Neural progenitor cell (in vitro differentiated cells): ENCODE results near the gene PPP2R3A. TPM values are rescaled to one million over a fixed set of nuclear protein-coding genes. Genes with fewer than 3 reads are reported as not detected.

Experiments used
- DNase-seq: peaks from one replicate; pipeline ENCODE4 v3.0.0-alpha.2; 2016; ENCODE audit warnings: low spot score
- H2AFZ ChIP-seq: fragments of 200-600 bp; sonication (generic); replicated peaks from 2 replicates; pipeline ENCODE4 v1.6.1; 2016; ENCODE audit warnings: antibody characterized with exemption
- H3F3A ChIP-seq: fragments of 200-600 bp; sonication (generic); 2 replicates; pipeline ENCODE4 v1.6.1; 2016; ENCODE audit warnings: antibody characterized with exemption, low read depth
- H3K27ac ChIP-seq: fragments of 200-600 bp; sonication (generic); 2 replicates; pipeline ENCODE4 v1.5.1; 2016; ENCODE audit warnings: mild to moderate bottlenecking
- H3K27me3 ChIP-seq: fragments of 200-600 bp; sonication (generic); 2 replicates; pipeline ENCODE4 v1.6.1; 2016; ENCODE audit warnings: mild to moderate bottlenecking, moderate library complexity
- H3K36me3 ChIP-seq: fragments of 200-600 bp; sonication (generic); 2 replicates; pipeline ENCODE4 v1.5.1; 2016
- H3K4me1 ChIP-seq: fragments of 200-600 bp; sonication (generic); 2 replicates; pipeline ENCODE4 v1.6.1; 2016; ENCODE audit warnings: mixed run types
- H3K4me2 ChIP-seq: fragments of 200-600 bp; sonication (generic); 2 replicates; pipeline ENCODE4 v1.6.1; 2016
- H3K4me3 ChIP-seq: fragments of 200-600 bp; sonication (generic); 2 replicates; pipeline ENCODE4 v1.5.1; 2016
- H3K79me2 ChIP-seq: fragments of 200-600 bp; sonication (generic); 2 replicates; pipeline ENCODE4 v1.6.1; 2016; ENCODE audit warnings: low read depth
- H3K9ac ChIP-seq: fragments of 200-600 bp; sonication (generic); 2 replicates; pipeline ENCODE4 v1.6.1; 2016
- H3K9me3 ChIP-seq: fragments of 200-600 bp; sonication (generic); 2 replicates; pipeline ENCODE4 v1.5.1; 2016; ENCODE audit warnings: low read depth
- H4K20me1 ChIP-seq: fragments of 200-600 bp; sonication (generic); 2 replicates; pipeline ENCODE4 v1.6.1; 2016; ENCODE audit warnings: low read depth
- H3K27ac Mint-ChIP-seq: 3 replicates; pipeline ENCODE4 v1.8.0; 2021; ENCODE audit warnings: mixed read lengths
- H3K27me3 Mint-ChIP-seq: 2 replicates; pipeline ENCODE4 v1.8.0; 2022; ENCODE audit warnings: low read depth, mild to moderate bottlenecking, inconsistent platforms, moderate library complexity, mixed read lengths; ENCODE audit not compliant: insufficient read depth
- H3K36me3 Mint-ChIP-seq: 3 replicates; pipeline ENCODE4 v1.8.0; 2021; ENCODE audit warnings: mixed read lengths
- H3K4me1 Mint-ChIP-seq: 3 replicates; pipeline ENCODE4 v1.8.0; 2021; ENCODE audit warnings: mixed read lengths
- H3K4me3 Mint-ChIP-seq: 3 replicates; pipeline ENCODE4 v1.8.0; 2021; ENCODE audit warnings: mild to moderate bottlenecking, moderate library complexity, mixed read lengths
- H3K9me3 Mint-ChIP-seq: 3 replicates; pipeline ENCODE4 v1.8.0; 2020; ENCODE audit warnings: mixed read lengths
- CTCF ChIP-seq: fragments of 200-600 bp; sonication (generic); IDR thresholded peaks from 2 replicates; pipeline ENCODE4 v1.5.1; 2017; ENCODE audit warnings: antibody characterized with exemption, mild to moderate bottlenecking
- EZH2 ChIP-seq: fragments of 200-600 bp; sonication (generic); IDR thresholded peaks from 2 replicates; pipeline ENCODE4 v1.6.1; 2017; ENCODE audit warnings: antibody characterized with exemption, mild to moderate bottlenecking, moderate library complexity
- EZH2phosphoT487 ChIP-seq: fragments of 200-600 bp; sonication (generic); IDR thresholded peaks from 2 replicates; pipeline ENCODE4 v1.6.1; 2017; ENCODE audit warnings: antibody characterized with exemption
- total RNA-seq: library from RNA; depleted of rRNA; stranded (reverse); fragments of >200 nt; gene quantifications from 2 replicates; pipeline ENCODE4 v1.2.3, GENCODE V29; 2015; ENCODE audit warnings: low replicate concordance

Gene PPP2R3A
- total RNA-seq, 1 donor from 2014 or later: 41.5 TPM

- H3K27me3 Mint-ChIP-seq: no peaks in the 10 kb centered on the region
- H2AFZ ChIP-seq: no peak overlapping the region
- peaks cover 6% of the 10 kb centered on the region for H3K4me1 Mint-ChIP-seq
- no peak overlapping the region for H3K4me2 ChIP-seq
- no peaks in the 10 kb centered on the region for H3K27me3 ChIP-seq
- no peaks in the 10 kb centered on the region for H3K36me3 ChIP-seq
- no peak overlapping the region for H3K9ac ChIP-seq
- H3K27ac ChIP-seq: no peak overlapping the region
- peaks cover 4% of the 10 kb centered on the region for H4K20me1 ChIP-seq
- peaks cover 14% of the 10 kb centered on the region for H3K9me3 Mint-ChIP-seq
- no peak overlapping the region for H3K4me3 Mint-ChIP-seq
- no peak overlapping the region for H3K27ac Mint-ChIP-seq
- no peaks in the 10 kb centered on the region for H3K4me1 ChIP-seq
- no peak overlapping the region for H3K4me3 ChIP-seq
- H3K79me2 ChIP-seq: no peaks in the 10 kb centered on the region
- no peaks in the 10 kb centered on the region for H3K9me3 ChIP-seq
- no peak for TF ChIP-seq EZH2
- no peak for TF ChIP-seq CTCF
- TF ChIP-seq EZH2phosphoT487: no peak
- no peaks in the 10 kb centered on the region for H3F3A ChIP-seq
- peaks cover 30% of the 10 kb centered on the region for H3K36me3 Mint-ChIP-seq
- no peak for DNase-seq
Observed at GRCh38 chr3:136036306-136036705, 70.8 kb downstream of the PPP2R3A start.

GRCh38 chr3:136038668-136039067 lies 73.1 kb downstream of the PPP2R3A start:
- no peaks in the 10 kb centered on the region for H3K27me3 Mint-ChIP-seq
- TF ChIP-seq EZH2phosphoT487 (no peak), CTCF (no peak)
- no peak overlapping the region for H3K27ac Mint-ChIP-seq
- peaks cover 3% of the 10 kb centered on the region for H3K36me3 ChIP-seq
- no peak for DNase-seq
- H3K4me1 Mint-ChIP-seq: peaks cover 6% of the 10 kb centered on the region
- H3F3A ChIP-seq: no peaks in the 10 kb centered on the region
- H3K9me3 ChIP-seq: no peaks in the 10 kb centered on the region
- no peak overlapping the region for H3K9ac ChIP-seq
- H3K79me2 ChIP-seq: no peaks in the 10 kb centered on the region
- peaks cover 17% of the 10 kb centered on the region for H3K36me3 Mint-ChIP-seq
- no peak overlapping the region for H3K4me2 ChIP-seq
- H3K4me3 Mint-ChIP-seq: no peak overlapping the region
- no peaks in the 10 kb centered on the region for H3K4me1 ChIP-seq
- H3K27me3 ChIP-seq: no peaks in the 10 kb centered on the region
- H2AFZ ChIP-seq: no peak overlapping the region
- H3K27ac ChIP-seq: no peak overlapping the region
- peaks cover 3% of the 10 kb centered on the region for H3K9me3 Mint-ChIP-seq
- H4K20me1 ChIP-seq: peaks cover 4% of the 10 kb centered on the region
- no peak overlapping the region for H3K4me3 ChIP-seq

GRCh38 chr3:136042608-136043221 lies 77.2 kb downstream of the PPP2R3A start:
- no peaks in the 10 kb centered on the region for H3F3A ChIP-seq
- H3K36me3 Mint-ChIP-seq: peaks cover 20% of the 10 kb centered on the region
- H3K9me3 ChIP-seq: no peaks in the 10 kb centered on the region
- peak; percentile 63 for DNase-seq
- peaks cover 6% of the 10 kb centered on the region for H3K4me1 Mint-ChIP-seq
- H2AFZ ChIP-seq: no peak overlapping the region
- H3K27ac Mint-ChIP-seq: no peak overlapping the region
- H3K9me3 Mint-ChIP-seq: no peaks in the 10 kb centered on the region
- no peaks in the 10 kb centered on the region for H3K4me1 ChIP-seq
- no peak overlapping the region for H3K4me3 Mint-ChIP-seq
- H3K36me3 ChIP-seq: peaks cover 3% of the 10 kb centered on the region
- H3K4me2 ChIP-seq: no peak overlapping the region
- H3K4me3 ChIP-seq: no peak overlapping the region
- H3K27ac ChIP-seq: no peak overlapping the region
- no peaks in the 10 kb centered on the region for H3K79me2 ChIP-seq
- H3K9ac ChIP-seq: no peak overlapping the region
- H4K20me1 ChIP-seq: no peaks in the 10 kb centered on the region
- no peaks in the 10 kb centered on the region for H3K27me3 Mint-ChIP-seq
- no peaks in the 10 kb centered on the region for H3K27me3 ChIP-seq
- no peak for TF ChIP-seq EZH2
- peak; percentile 73 for TF ChIP-seq CTCF
